HG03378 (cell line): ENCODE data around the gene SH2D3A.
"Not testable (repeated sequence)": the region's sequence is repeated elsewhere in the genome, so short reads cannot be mapped to it uniquely, and the experiment has no call there.

Experiments
- ATAC-seq: cut with Tn5 transposase; IDR thresholded peaks from one replicate; pipeline ENCODE4 v1.9.1; 2021; ENCODE audit warnings: mild to moderate bottlenecking, moderate library complexity; ENCODE audit not compliant: unreplicated experiment

The SH2D3A gene

GRCh38 chr19:6762253-6762797 lies 4.9 kb downstream of the SH2D3A start:
- ATAC-seq, result not testable (repeated sequence)

- no peak for ATAC-seq
Observed at GRCh38 chr19:6761053-6761676, 6.1 kb downstream of the SH2D3A start.

- ATAC-seq, result no peak
Observed at GRCh38 chr19:6760606-6761005, 6.6 kb downstream of the SH2D3A start.

- no peak for ATAC-seq
Observed at GRCh38 chr19:6754653-6755463, 12.4 kb downstream of the SH2D3A start.

GRCh38 chr19:6754136-6754535 lies 13.1 kb downstream of the SH2D3A start:
- ATAC-seq, result no peak

- ATAC-seq, result peak; percentile 54
Observed at GRCh38 chr19:6753178-6754031, 13.8 kb downstream of the SH2D3A start.

- ATAC-seq, result no peak
Observed at GRCh38 chr19:6752256-6753177, 14.7 kb downstream of the SH2D3A start.

- ATAC-seq, result no peak
Observed at GRCh38 chr19:6751189-6751588, 16.0 kb downstream of the SH2D3A start.

- ATAC-seq, result no peak
Observed at GRCh38 chr19:6750062-6750461, 17.2 kb downstream of the SH2D3A start.

GRCh38 chr19:6748543-6748942 lies 18.7 kb downstream of the SH2D3A start:
- not testable (repeated sequence) for ATAC-seq

GRCh38 chr19:6745965-6746364 lies 21.3 kb downstream of the SH2D3A start:
- ATAC-seq, result no peak

- no peak for ATAC-seq
Observed at GRCh38 chr19:6744381-6745301, 22.6 kb downstream of the SH2D3A start.

- ATAC-seq, result no peak
Observed at GRCh38 chr19:6743714-6744380, 23.4 kb downstream of the SH2D3A start.

GRCh38 chr19:6743066-6743465 lies 24.2 kb downstream of the SH2D3A start:
- no peak for ATAC-seq

- no peak for ATAC-seq
Observed at GRCh38 chr19:6740589-6741343, 26.5 kb downstream of the SH2D3A start.

- ATAC-seq, result no peak
Observed at GRCh38 chr19:6739883-6740588, 27.2 kb downstream of the SH2D3A start.

- ATAC-seq, result no peak
Observed at GRCh38 chr19:6739390-6739882, 27.8 kb downstream of the SH2D3A start, which contains the start of gene TRIP10. Gene TRIP10, plus strand, starts transcription at chr19:6739680. Its CDS starts 82 bp downstream, at chr19:6739762.
